GM12878 (cell line): ENCODE results near the gene EXOC3L1. TPM values are rescaled to one million over a fixed set of nuclear protein-coding genes. Genes with fewer than 3 reads are reported as not detected.
A peak's percentile ranks its signal among the peaks of the same experiment; 100 is the strongest.

ENCODE experiments used
- CBX3 ChIP-seq: fragments of 200-600 bp; sonication (generic); IDR thresholded peaks from 2 replicates; pipeline ENCODE4 v1.6.1; 2016; ENCODE audit warnings: low read depth, borderline replicate concordance
- CHD1 ChIP-seq: IDR thresholded peaks from 2 replicates; pipeline ENCODE4 v1.6.1; 2012; ENCODE audit warnings: low read depth, low read length, improper control_type of control experiment
- ETV6 ChIP-seq, 2 experiments: fragments of 450-650 bp in 1 of 2; IDR thresholded peaks in 1 of 2; conservative IDR thresholded peaks in 1 of 2; 2 replicates each; pipeline ENCODE4 v1.6.1; 2014; ENCODE audit warnings: antibody characterized with exemption in 1 of 2, borderline replicate concordance in 1 of 2, low read depth in 1 of 2, mild to moderate bottlenecking in 1 of 2, moderate library complexity in 1 of 2
- FOXM1 ChIP-seq: IDR thresholded peaks from 2 replicates; pipeline ENCODE4 v1.6.1; 2012; ENCODE audit warnings: low read depth, mild to moderate bottlenecking, inconsistent platforms, low read length, moderate library complexity
- IRF4 ChIP-seq: IDR thresholded peaks from 2 replicates; pipeline ENCODE4 v1.6.1; 2011; ENCODE audit warnings: low read depth, low read length
- JUNB ChIP-seq: IDR thresholded peaks from 2 replicates; pipeline ENCODE4 v1.6.1; 2016; ENCODE audit warnings: antibody characterized with exemption, mild to moderate bottlenecking
- KDM1A ChIP-seq: fragments of 200-600 bp; sonication (generic); IDR thresholded peaks from 2 replicates; pipeline ENCODE4 v1.6.1; 2016; ENCODE audit warnings: borderline replicate concordance
- MEF2A ChIP-seq: IDR thresholded peaks from 2 replicates; pipeline ENCODE4 v1.6.1; 2011; ENCODE audit warnings: low read depth, mild to moderate bottlenecking, low read length, moderate library complexity; ENCODE audit not compliant: insufficient read depth
- MLLT1 ChIP-seq: fragments of 450-650 bp; IDR thresholded peaks from 2 replicates; pipeline ENCODE4 v1.6.1; 2016; ENCODE audit warnings: mild to moderate bottlenecking
- MXI1 ChIP-seq: fragments of 150-350 bp; IDR thresholded peaks from 2 replicates; pipeline ENCODE4 v1.6.1; 2011; ENCODE audit warnings: low read depth, mild to moderate bottlenecking, inconsistent platforms, low read length, improper control_type of control experiment
- NFXL1 ChIP-seq: fragments of 450-650 bp; IDR thresholded peaks from 2 replicates; pipeline ENCODE4 v1.6.1; 2017; ENCODE audit warnings: antibody characterized with exemption, mild to moderate bottlenecking, borderline replicate concordance
- PAX8 ChIP-seq: fragments of 450-650 bp; IDR thresholded peaks from 2 replicates; pipeline ENCODE4 v1.6.1; 2017; ENCODE audit warnings: mild to moderate bottlenecking, moderate library complexity
- POLR2AphosphoS2 ChIP-seq: IDR thresholded peaks from 2 replicates; pipeline ENCODE4 v1.6.1; 2011; ENCODE audit warnings: low read depth, mild to moderate bottlenecking, low read length, improper control_type of control experiment, moderate library complexity
- POLR2AphosphoS5 ChIP-seq: IDR thresholded peaks from 2 replicates; pipeline ENCODE4 v1.6.1; 2011; ENCODE audit warnings: mild to moderate bottlenecking, low read length, inconsistent platforms
- RUNX3 ChIP-seq: IDR thresholded peaks from 2 replicates; pipeline ENCODE4 v1.6.1; 2012; ENCODE audit warnings: low read length, inconsistent platforms
- SIN3A ChIP-seq: IDR thresholded peaks from 2 replicates; pipeline ENCODE4 v1.6.1; 2012; ENCODE audit warnings: low read depth, low read length, improper control_type of control experiment
- SMARCA5 ChIP-seq: fragments of 450-650 bp; IDR thresholded peaks from 2 replicates; pipeline ENCODE4 v1.6.1; 2017; ENCODE audit warnings: mild to moderate bottlenecking
- SUZ12 ChIP-seq: fragments of 200-600 bp; sonication (generic); IDR thresholded peaks from one replicate; pipeline ENCODE4 v1.6.1; 2018; ENCODE audit warnings: antibody characterized with exemption, mild to moderate bottlenecking; ENCODE audit not compliant: unreplicated experiment
- TARDBP ChIP-seq: IDR thresholded peaks from 2 replicates; pipeline ENCODE4 v1.6.1; 2016; ENCODE audit warnings: borderline replicate concordance
- TCF3 ChIP-seq: IDR thresholded peaks from 2 replicates; pipeline ENCODE4 v1.6.1; 2012; ENCODE audit warnings: low read depth, mild to moderate bottlenecking, low read length, borderline replicate concordance; ENCODE audit not compliant: insufficient read depth
- WRNIP1 ChIP-seq: IDR thresholded peaks from 2 replicates; pipeline ENCODE4 v1.6.1; 2011; ENCODE audit warnings: low read depth, low read length, improper control_type of control experiment, borderline replicate concordance
- YY1 ChIP-seq: IDR thresholded peaks from 2 replicates; pipeline ENCODE4 v1.6.1; 2011; ENCODE audit warnings: low read depth, mild to moderate bottlenecking, low read length
- ZNF207 ChIP-seq: fragments of 450-650 bp; IDR thresholded peaks from 2 replicates; pipeline ENCODE4 v1.6.1; 2014; ENCODE audit warnings: antibody characterized with exemption, mild to moderate bottlenecking, borderline replicate concordance
- ZNF217 ChIP-seq: fragments of 450-650 bp; IDR thresholded peaks from 2 replicates; pipeline ENCODE4 v1.6.1; 2017; ENCODE audit warnings: antibody characterized with exemption, mild to moderate bottlenecking
- ZNF24 ChIP-seq: fragments of 450-650 bp; IDR thresholded peaks from 2 replicates; pipeline ENCODE4 v1.6.1; 2017; ENCODE audit warnings: antibody characterized with exemption, mild to moderate bottlenecking
- ZNF687 ChIP-seq: fragments of 450-650 bp; IDR thresholded peaks from 2 replicates; pipeline ENCODE4 v1.6.1; 2017; ENCODE audit warnings: mild to moderate bottlenecking, moderate library complexity
- polyA plus RNA-seq, 11 experiments: library from polyadenylated mRNA; depleted of rRNA in 4 of 11; unstranded in 6 of 11; stranded (reverse) in 5 of 11; fragments of >200 nt; fragmentation: Nextera tagmentation in 4 of 11; fragmentation: Illumina TruSeq in 1 of 11; extraction: Ambion mirVana in 4 of 11; extraction: Trizol in 1 of 11; gene quantifications; 1 replicate in 1 of 11; 2 replicates in 10 of 11; pipeline versions ENCODE4 v1.2.1 to v1.2.3, GENCODE V29; 2011 to 2016; ENCODE audit warnings: inconsistent platforms in 2 of 11, missing spikeins in 2 of 11, low read depth in 1 of 11
- total RNA-seq, 4 experiments: library from RNA; depleted of rRNA in 3 of 4; stranded (reverse); fragments of >200 nt in 3 of 4; fragmentation: Illumina TruSeq in 1 of 4; extraction: Trizol in 1 of 4; gene quantifications; 2 replicates each; pipeline versions ENCODE4 v1.2.1 to v1.2.3, GENCODE V29; 2013 to 2021

EXOC3L1 gene
- total and polyA plus RNA-seq, 10 of the 15 experiments (the other 5 are each of a cell fraction or from before 2014, with no cell fraction given) = 0.07 to 0.42 TPM; not detected in 8

- TF ChIP-seq SMARCA5 = 0 out of 2 replicates have a peak, but pooled peaks have one; percentile 60
- TF ChIP-seq MXI1 = peak; percentile 22; the same call in 1 of the 2 replicates
- TF ChIP-seq CHD1 = 0 out of 2 replicates have a peak, but pooled peaks have one; percentile 47
- no peak for TF ChIP-seq FOXM1
- peak; percentile 82; the same call in 1 of the 2 replicates for TF ChIP-seq POLR2AphosphoS5
- no peak; the same call in 1 of the 2 replicates for TF ChIP-seq POLR2AphosphoS2
- no peak for TF ChIP-seq NFXL1
- no peak for TF ChIP-seq ZNF24
- TF ChIP-seq TCF3 = no peak
- TF ChIP-seq JUNB = no peak
- no peak for TF ChIP-seq IRF4
- no peak for TF ChIP-seq PAX8
- no peak for TF ChIP-seq ZNF207
- no peak for TF ChIP-seq WRNIP1
- 0 out of 2 replicates have a peak, but pooled peaks have one; percentile 1 for TF ChIP-seq RUNX3
- no peak for TF ChIP-seq KDM1A
- TF ChIP-seq MEF2A = no peak
- TF ChIP-seq TARDBP = no peak
- TF ChIP-seq MLLT1 = no peak
- TF ChIP-seq ZNF217 = no peak
- TF ChIP-seq SIN3A = no peak
- TF ChIP-seq ETV6 (conservative IDR thresholded peaks at IDR 0.05 in 1 of 2, IDR thresholded peaks at IDR 0.05 in 1 of 2; ENCODE audit: borderline replicate concordance in 1 of 2, low read depth in 1 of 2) = no peak
- no peak for TF ChIP-seq CBX3
- no peak for TF ChIP-seq SUZ12
- TF ChIP-seq YY1 = no peak
- peak; percentile 40 for TF ChIP-seq ZNF687
Observed at GRCh38 chr16:67158637-67159600, 31.0 kb downstream of the EXOC3L1 start (continued).
